Gastroesophageal sphincter (tissue), 4 donors: ENCODE measurements around the gene OTX1. TPM values are rescaled to one million over a fixed set of nuclear protein-coding genes. Genes with fewer than 3 reads are reported as not detected.

ENCODE experiments used
- ATAC-seq: fragments of 150-250 bp; one replicate; pipeline ENCODE4 v1.9.1; 2016; ENCODE audit warnings: mild to moderate bottlenecking, moderate library complexity
- H3K27ac ChIP-seq, 4 donors: fragments of 200-600 bp; sonication (generic) in 3 of 4; 1 replicate in 3 of 4; 2 replicates in 1 of 4; pipeline ENCODE4 v1.5.1; 2016 to 2019
- H3K27me3 ChIP-seq: fragments of 200-600 bp; sonication (generic); one replicate; pipeline ENCODE4 v1.5.1; 2019
- H3K36me3 ChIP-seq, 2 donors: fragments of 200-600 bp; sonication (generic); one replicate each; pipeline ENCODE4 v1.5.1; 2019; ENCODE audit warnings: control low read depth in 1 of 2
- H3K4me1 ChIP-seq, 3 donors: fragments of 200-600 bp; sonication (generic); 1 replicate in 2 of 3; 2 replicates in 1 of 3; pipeline ENCODE4 v1.5.1; 2016 to 2019; ENCODE audit warnings: control low read depth in 2 of 3
- H3K4me3 ChIP-seq, 2 donors: fragments of 200-600 bp; sonication (generic); one replicate each; pipeline ENCODE4 v1.5.1; 2019; ENCODE audit warnings: mild to moderate bottlenecking in 1 of 2, moderate library complexity in 1 of 2
- H3K9me3 ChIP-seq, 3 donors: fragments of 200-600 bp; sonication (generic); one replicate each; pipeline ENCODE4 v1.5.1; 2017 to 2019; ENCODE audit warnings: control low read depth in 2 of 3
- CTCF ChIP-seq, 4 experiments: fragments of 200-600 bp in 2 of 4; fragments of 450-650 bp in 2 of 4; sonication (generic) in 1 of 4; IDR thresholded peaks; one replicate each; pipeline ENCODE4 v1.5.1; 2017 to 2019; ENCODE audit warnings: antibody characterized with exemption in 4 of 4, mild to moderate bottlenecking in 2 of 4, moderate library complexity in 2 of 4
- EP300 ChIP-seq: sonication (generic); formaldehyde crosslinking; IDR thresholded peaks from one replicate; pipeline ENCODE4 v1.6.1; 2017; ENCODE audit warnings: antibody characterized with exemption, mild to moderate bottlenecking
- POLR2A ChIP-seq, 2 donors: fragments of 450-650 bp; IDR thresholded peaks; one replicate each; pipeline ENCODE4 v1.6.1; 2017; ENCODE audit warnings: antibody characterized with exemption in 2 of 2, mild to moderate bottlenecking in 2 of 2, moderate library complexity in 1 of 2
- POLR2AphosphoS5 ChIP-seq: sonication (generic); formaldehyde crosslinking; IDR thresholded peaks from one replicate; pipeline ENCODE4 v1.6.1; 2017; ENCODE audit warnings: antibody characterized with exemption
- WGBS, 2 donors: methylation state at CpG; one replicate each; pipeline ENCODE4 v1.1.5; 2018; ENCODE audit warnings: low coverage in 1 of 2; 5-methylcytosine and 5-hydroxymethylcytosine counted together
- total RNA-seq, 4 donors: library from RNA; depleted of rRNA; stranded (reverse); fragments of >200 nt; gene quantifications; one replicate each; pipeline ENCODE4 v1.1.0, GENCODE V29; 2016

Gene OTX1
- total RNA-seq, 4 donors from 2014 or later, result 0.62 TPM; not detected in 3

- Histone ChIP-seq H3K36me3 (peaks cover 0 to 15% of the 10 kb centered on the region in 2 donors), H3K4me1 (no peaks in the 10 kb centered on the region), H3K27ac (no peak overlapping the region), H3K9me3 (no peaks in the 10 kb centered on the region), H3K4me3 (no peak overlapping the region), H3K27me3 (no peaks in the 10 kb centered on the region)
- no peak for TF ChIP-seq POLR2AphosphoS5
- TF ChIP-seq EP300, result no peak
- TF ChIP-seq POLR2A (IDR thresholded peaks at IDR 0.05), result no peak
- TF ChIP-seq CTCF (IDR thresholded peaks at IDR 0.05), result no peak
- ATAC-seq, result no peak
- WGBS, 2 donors, result 92 to 94% methylated on average over 4 of the region's 4 CpGs
Measured at GRCh38 chr2:63035660-63036059, 15.0 kb upstream of the OTX1 start.

GRCh38 chr2:63038034-63038433 is 12.6 kb upstream of the OTX1 start:
- no peak for TF ChIP-seq CTCF (IDR thresholded peaks at IDR 0.05)
- no peak for TF ChIP-seq POLR2A (IDR thresholded peaks at IDR 0.05)
- TF ChIP-seq EP300, result no peak
- no peak for TF ChIP-seq POLR2AphosphoS5

GRCh38 chr2:63040586-63040985 is 10.0 kb upstream of the OTX1 start:
- Histone ChIP-seq H3K4me1 (no peaks in the 10 kb centered on the region), H3K9me3 (no peaks in the 10 kb centered on the region), H3K27me3 (peaks cover 21% of the 10 kb centered on the region), H3K27ac (no peak overlapping the region), H3K36me3 (peaks cover 0 to 19% of the 10 kb centered on the region in 2 donors), H3K4me3 (no peak overlapping the region)
- no peak for ATAC-seq
- WGBS, 2 donors, result 92 to 100% methylated on average over 1 of the region's 1 CpG
- TF ChIP-seq CTCF (IDR thresholded peaks at IDR 0.05), result no peak
- TF ChIP-seq POLR2A (IDR thresholded peaks at IDR 0.05), result no peak
- no peak for TF ChIP-seq POLR2AphosphoS5
- TF ChIP-seq EP300, result no peak

More at GRCh38 chr2:63038034-63038433, 12.6 kb upstream of the OTX1 start:
- 97 to 98% methylated on average over 4 of the region's 4 CpGs for WGBS, 2 donors
- Histone ChIP-seq H3K27me3 (no peaks in the 10 kb centered on the region), H3K36me3 (peaks cover 0 to 6% of the 10 kb centered on the region in 2 donors), H3K4me1 (no peaks in the 10 kb centered on the region), H3K9me3 (no peaks in the 10 kb centered on the region), H3K27ac (no peak overlapping the region), H3K4me3 (no peak overlapping the region)
- ATAC-seq, result no peak

GRCh38 chr2:63041592-63041991 is 9.0 kb upstream of the OTX1 start:
- 100% methylated on average over 1 of the region's 1 CpG for WGBS, 2 donors
- Histone ChIP-seq H3K36me3 (peaks cover 0 to 29% of the 10 kb centered on the region in 2 donors), H3K9me3 (no peaks in the 10 kb centered on the region), H3K4me1 (no peaks in the 10 kb centered on the region), H3K4me3 (no peak overlapping the region), H3K27me3 (peaks cover 30% of the 10 kb centered on the region), H3K27ac (no peak overlapping the region)
- no peak for ATAC-seq
- no peak for TF ChIP-seq EP300
- TF ChIP-seq POLR2A (IDR thresholded peaks at IDR 0.05), result no peak
- no peak for TF ChIP-seq POLR2AphosphoS5
- TF ChIP-seq CTCF (IDR thresholded peaks at IDR 0.05), result no peak
